ENCODE results near the gene PTGR3.

PTGR3 gene

DNA sequence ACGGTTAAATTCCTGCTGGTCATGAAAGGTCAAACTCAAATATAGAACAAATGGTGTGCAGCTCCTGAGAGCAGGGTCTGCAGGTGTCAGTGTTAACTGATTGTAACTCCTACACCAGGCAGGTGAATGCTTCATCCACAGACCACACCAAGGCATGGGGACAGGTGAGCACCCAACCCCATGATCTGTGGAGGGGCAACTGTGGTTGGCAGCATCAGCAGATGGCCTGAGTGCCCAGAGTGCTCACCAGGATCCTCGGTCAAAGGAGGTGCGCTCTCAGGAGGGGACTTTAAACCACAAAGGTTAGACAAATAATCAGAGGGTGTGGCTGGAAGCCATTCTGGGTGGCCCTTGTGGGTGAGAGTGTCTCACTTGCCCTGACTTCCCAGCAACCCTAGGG, 44.5 kb downstream of the PTGR3 start:
- Histone ChIP-seq H3K4me3 (ENCODE audit: low read depth, low read length) (no peak overlapping the region), H3K9ac (ENCODE audit: low read depth, low read length) (no peak overlapping the region), H3K27me3 (ENCODE audit: control insufficient read depth, insufficient read depth, low read length) (no peaks in the 10 kb centered on the region), H3K36me3 (ENCODE audit: control insufficient read depth, insufficient read depth, low read length) (no peaks in the 10 kb centered on the region), H3K9me3 (ENCODE audit: control insufficient read depth, insufficient read depth, low read length) (no peaks in the 10 kb centered on the region), H3K4me1 (ENCODE audit: control insufficient read depth, insufficient read depth, low read length) (peaks cover 7% of the 10 kb centered on the region; the same call in 1 of the 2 replicates), H3K27ac (ENCODE audit: low read depth, low read length) (no peak overlapping the region)

DNA sequence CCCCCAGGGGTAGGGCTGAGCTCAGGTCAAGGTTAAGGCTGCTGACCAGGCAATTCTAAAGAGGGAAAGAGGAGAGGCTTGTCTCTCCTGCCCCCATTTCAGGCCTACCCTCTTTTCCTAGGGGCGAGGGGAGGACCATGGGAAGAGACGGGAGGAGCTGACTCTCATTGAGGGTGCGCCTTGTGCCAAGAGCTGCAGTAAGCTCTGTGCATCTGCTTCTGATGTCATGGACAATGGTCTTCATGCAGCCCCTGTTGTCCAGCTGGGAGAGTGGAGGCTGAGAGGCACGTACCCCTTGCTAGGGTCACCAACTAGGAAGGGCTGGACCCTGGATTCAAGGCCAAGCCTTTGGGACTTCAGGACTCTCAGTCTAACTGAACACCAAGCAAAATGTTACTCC, 45.2 kb downstream of the PTGR3 start:
- H3K27ac ChIP-seq (ENCODE audit: low read depth, low read length) = no peak overlapping the region
- H3K4me3 ChIP-seq (ENCODE audit: low read depth, low read length) = no peak overlapping the region
- H3K9ac ChIP-seq (ENCODE audit: low read depth, low read length) = no peak overlapping the region
- H3K4me1 ChIP-seq (ENCODE audit: control insufficient read depth, insufficient read depth, low read length) = peaks cover 7% of the 10 kb centered on the region; the same call in 1 of the 2 replicates
- no peaks in the 10 kb centered on the region for H3K36me3 ChIP-seq (ENCODE audit: control insufficient read depth, insufficient read depth, low read length)
- H3K9me3 ChIP-seq (ENCODE audit: control insufficient read depth, insufficient read depth, low read length) = no peaks in the 10 kb centered on the region
- no peaks in the 10 kb centered on the region for H3K27me3 ChIP-seq (ENCODE audit: control insufficient read depth, insufficient read depth, low read length)

DNA sequence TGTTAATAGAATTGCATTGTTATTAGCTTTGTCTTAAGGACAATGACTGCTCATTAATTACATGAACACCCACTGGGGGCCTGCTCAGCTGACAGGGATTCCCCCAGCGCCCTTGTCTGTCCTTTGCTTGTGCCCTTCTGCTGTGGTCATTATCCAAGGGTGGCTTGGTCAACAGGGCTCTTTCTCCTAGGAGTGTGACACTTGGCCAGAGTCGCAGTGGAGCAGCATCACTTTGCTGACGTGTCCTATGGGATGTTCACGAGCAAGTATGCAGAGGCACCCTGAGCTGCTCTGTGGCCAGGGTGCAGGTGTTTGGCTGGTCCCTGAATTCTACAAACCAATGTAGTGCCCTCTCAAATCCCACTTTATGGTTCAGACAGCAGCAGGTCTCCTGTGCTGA, 46.0 kb downstream of the PTGR3 start:
- H3K27me3 ChIP-seq (ENCODE audit: control insufficient read depth, insufficient read depth, low read length) = no peaks in the 10 kb centered on the region
- no peak overlapping the region for H3K27ac ChIP-seq (ENCODE audit: low read depth, low read length)
- peaks cover 7% of the 10 kb centered on the region; the same call in 1 of the 2 replicates for H3K4me1 ChIP-seq (ENCODE audit: control insufficient read depth, insufficient read depth, low read length)
- H3K36me3 ChIP-seq (ENCODE audit: control insufficient read depth, insufficient read depth, low read length) = no peaks in the 10 kb centered on the region
- no peak overlapping the region for H3K9ac ChIP-seq (ENCODE audit: low read depth, low read length)
- H3K9me3 ChIP-seq (ENCODE audit: control insufficient read depth, insufficient read depth, low read length) = no peaks in the 10 kb centered on the region
- H3K4me3 ChIP-seq (ENCODE audit: low read depth, low read length) = no peak overlapping the region

DNA sequence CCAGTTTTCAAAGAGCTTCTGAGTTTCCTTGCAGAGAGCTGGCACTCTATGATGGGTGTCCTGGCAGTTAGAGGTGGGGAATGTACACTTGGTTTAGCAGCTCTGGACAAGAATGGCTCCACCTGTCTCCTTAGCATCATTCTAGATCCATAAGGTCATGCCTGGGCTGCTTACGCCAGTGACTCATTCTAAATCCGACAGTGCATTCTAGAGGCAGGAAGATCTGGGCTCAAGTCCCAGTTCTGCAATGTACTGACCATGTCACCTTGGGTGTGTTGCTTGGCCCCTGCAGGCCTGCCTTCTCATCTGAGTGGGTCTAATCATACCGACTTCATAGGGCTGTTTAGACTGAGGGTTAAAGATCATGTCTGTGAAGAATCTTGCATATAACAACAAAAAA, 46.5 kb downstream of the PTGR3 start:
- Histone ChIP-seq H3K27ac (ENCODE audit: low read depth, low read length) (no peak overlapping the region), H3K9me3 (ENCODE audit: control insufficient read depth, insufficient read depth, low read length) (no peaks in the 10 kb centered on the region), H3K36me3 (ENCODE audit: control insufficient read depth, insufficient read depth, low read length) (no peaks in the 10 kb centered on the region), H3K9ac (ENCODE audit: low read depth, low read length) (no peak overlapping the region), H3K4me1 (ENCODE audit: control insufficient read depth, insufficient read depth, low read length) (peaks cover 7% of the 10 kb centered on the region; the same call in 1 of the 2 replicates), H3K27me3 (ENCODE audit: control insufficient read depth, insufficient read depth, low read length) (no peaks in the 10 kb centered on the region), H3K4me3 (ENCODE audit: low read depth, low read length) (no peak overlapping the region)

DNA sequence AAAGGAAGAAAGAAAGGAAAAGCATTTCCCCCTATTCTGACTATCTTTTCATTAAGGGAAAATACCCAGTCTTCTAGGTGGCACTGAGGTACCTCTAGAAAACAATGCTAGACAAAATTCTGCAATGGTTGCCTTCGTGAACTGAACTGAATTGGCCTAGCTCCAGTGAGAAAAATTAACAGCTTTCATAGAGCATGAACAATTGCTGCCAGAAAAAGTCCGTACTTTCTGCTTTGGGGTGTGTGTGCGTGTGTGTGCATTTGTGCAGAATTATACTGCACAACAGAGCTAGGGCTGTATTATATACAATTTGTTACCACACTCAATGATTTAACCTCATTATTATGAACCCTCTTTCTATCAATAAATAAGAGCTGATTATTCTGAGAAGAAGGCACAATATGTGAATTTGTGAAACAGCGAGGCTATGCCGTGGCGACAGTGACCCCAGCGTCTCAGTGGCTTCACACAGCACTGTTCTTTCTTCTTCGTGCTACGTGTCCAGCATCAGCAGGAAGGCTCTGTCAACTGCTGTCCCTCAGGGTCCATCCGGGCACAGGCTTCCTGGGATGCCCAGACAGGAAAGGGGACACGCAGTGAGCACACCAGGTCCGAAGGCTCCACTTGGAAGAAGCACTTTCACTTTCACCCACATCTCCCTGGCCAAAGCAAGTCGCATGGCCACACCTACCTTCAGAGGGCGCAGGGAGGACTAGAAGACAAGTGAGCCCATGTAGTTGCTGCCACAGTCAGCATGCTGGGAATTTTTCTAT, 47.5 kb downstream of the PTGR3 start:
- no peak overlapping the region for H3K27ac ChIP-seq (ENCODE audit: low read depth, low read length)
- no peaks in the 10 kb centered on the region for H3K27me3 ChIP-seq (ENCODE audit: control insufficient read depth, insufficient read depth, low read length)

DNA sequence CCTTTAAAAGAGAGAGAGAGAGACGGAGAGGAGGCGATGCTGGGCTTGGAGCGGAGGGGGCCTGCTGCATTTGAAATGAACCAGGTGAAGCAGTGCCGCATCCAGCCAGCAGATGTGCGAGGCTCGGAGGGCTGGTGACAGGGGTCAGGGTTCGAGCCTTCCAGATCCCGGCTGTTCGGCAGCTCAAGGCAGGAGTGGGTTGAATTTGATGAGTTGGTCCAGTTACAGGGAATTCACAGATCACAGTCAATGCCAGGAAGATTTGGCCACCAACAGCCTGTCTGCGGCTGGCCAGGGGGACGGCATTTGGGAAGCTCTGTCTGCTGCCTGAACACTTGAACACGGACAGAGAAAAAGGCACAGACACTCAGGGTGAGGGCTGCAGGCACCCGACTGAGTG, 48.6 kb downstream of the PTGR3 start:
- peaks cover 7% of the 10 kb centered on the region; the same call in 1 of the 2 replicates for H3K4me1 ChIP-seq (ENCODE audit: control insufficient read depth, insufficient read depth, low read length)
- no peaks in the 10 kb centered on the region for H3K27me3 ChIP-seq (ENCODE audit: control insufficient read depth, insufficient read depth, low read length)
- H3K36me3 ChIP-seq (ENCODE audit: control insufficient read depth, insufficient read depth, low read length) = no peaks in the 10 kb centered on the region
- H3K27ac ChIP-seq (ENCODE audit: low read depth, low read length) = no peak overlapping the region
- H3K4me3 ChIP-seq (ENCODE audit: low read depth, low read length) = no peak overlapping the region
- no peak overlapping the region for H3K9ac ChIP-seq (ENCODE audit: low read depth, low read length)
- H3K9me3 ChIP-seq (ENCODE audit: control insufficient read depth, insufficient read depth, low read length) = no peaks in the 10 kb centered on the region

More for the DNA sequence above, 47.5 kb downstream of the PTGR3 start:
- no peak overlapping the region for H3K9ac ChIP-seq (ENCODE audit: low read depth, low read length)
- no peaks in the 10 kb centered on the region for H3K36me3 ChIP-seq (ENCODE audit: control insufficient read depth, insufficient read depth, low read length)
- H3K9me3 ChIP-seq (ENCODE audit: control insufficient read depth, insufficient read depth, low read length) = no peaks in the 10 kb centered on the region
- H3K4me1 ChIP-seq (ENCODE audit: control insufficient read depth, insufficient read depth, low read length) = peaks cover 7% of the 10 kb centered on the region; the same call in 1 of the 2 replicates
- no peak overlapping the region for H3K4me3 ChIP-seq (ENCODE audit: low read depth, low read length)

DNA sequence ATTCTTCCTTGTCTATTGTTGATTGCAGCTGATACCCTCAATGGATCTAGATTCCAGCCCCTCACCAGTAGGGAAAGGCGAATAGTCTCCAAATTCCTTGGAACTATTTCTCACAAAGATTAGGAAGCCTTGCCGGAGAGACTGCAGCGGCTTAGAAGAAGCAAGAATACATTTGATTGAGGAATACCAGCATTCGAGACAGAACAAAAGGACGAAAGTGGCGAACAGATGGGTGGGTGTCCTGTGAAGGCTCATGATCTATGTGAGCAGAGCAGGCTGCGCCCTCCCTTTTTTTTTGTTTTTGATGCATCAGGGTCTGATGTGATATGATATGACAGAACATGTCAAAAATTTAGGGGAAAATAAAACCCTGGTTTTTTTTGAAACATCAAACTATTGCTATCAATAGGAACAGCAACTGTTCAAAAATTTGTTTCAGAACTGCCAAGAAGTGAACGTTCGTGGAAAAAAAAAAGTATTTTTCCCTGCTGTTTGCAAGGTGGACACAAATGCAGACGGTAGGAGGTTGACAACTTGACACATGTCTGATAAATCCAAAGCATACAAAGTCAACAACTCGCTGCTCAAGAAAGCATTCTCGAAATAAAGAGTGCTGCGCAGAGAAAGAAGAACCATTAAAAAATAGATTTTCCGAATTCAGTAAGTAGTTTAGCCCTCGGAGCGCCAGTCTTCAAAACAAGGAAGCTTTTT, 49.1 kb downstream of the PTGR3 start:
- Histone ChIP-seq H3K27ac (ENCODE audit: low read depth, low read length) (no peak overlapping the region), H3K36me3 (ENCODE audit: control insufficient read depth, insufficient read depth, low read length) (no peaks in the 10 kb centered on the region)

DNA sequence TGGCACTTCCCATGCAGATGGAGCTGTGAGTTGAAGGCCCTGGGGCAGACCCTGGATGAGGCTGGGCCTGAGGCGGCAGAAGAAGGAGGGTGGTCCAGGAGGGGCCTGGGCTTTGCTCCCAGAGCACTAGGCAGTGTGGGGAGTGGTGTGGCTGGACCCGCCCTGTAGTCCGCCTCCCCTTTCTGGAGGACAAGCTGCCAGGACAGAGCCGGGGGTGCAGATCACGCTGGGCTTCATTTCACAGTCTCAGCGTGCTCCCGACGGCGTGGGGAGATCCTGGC, 49.8 kb downstream of the PTGR3 start:
- Histone ChIP-seq H3K9ac (ENCODE audit: low read depth, low read length) (no peak overlapping the region), H3K4me1 (ENCODE audit: control insufficient read depth, insufficient read depth, low read length) (peaks cover 7% of the 10 kb centered on the region; the same call in 1 of the 2 replicates), H3K9me3 (ENCODE audit: control insufficient read depth, insufficient read depth, low read length) (no peaks in the 10 kb centered on the region), H3K36me3 (ENCODE audit: control insufficient read depth, insufficient read depth, low read length) (no peaks in the 10 kb centered on the region), H3K27ac (ENCODE audit: low read depth, low read length) (no peak overlapping the region), H3K4me3 (ENCODE audit: low read depth, low read length) (no peak overlapping the region), H3K27me3 (ENCODE audit: control insufficient read depth, insufficient read depth, low read length) (no peaks in the 10 kb centered on the region)

More for the DNA sequence above, 49.1 kb downstream of the PTGR3 start:
- Histone ChIP-seq H3K27me3 (ENCODE audit: control insufficient read depth, insufficient read depth, low read length) (no peaks in the 10 kb centered on the region), H3K4me3 (ENCODE audit: low read depth, low read length) (no peak overlapping the region), H3K9me3 (ENCODE audit: control insufficient read depth, insufficient read depth, low read length) (no peaks in the 10 kb centered on the region), H3K4me1 (ENCODE audit: control insufficient read depth, insufficient read depth, low read length) (peaks cover 7% of the 10 kb centered on the region; the same call in 1 of the 2 replicates), H3K9ac (ENCODE audit: low read depth, low read length) (no peak overlapping the region)

Measured in HUES48 (cell line).